HG03520 (cell line): ENCODE measurements around the gene ABHD12.
A peak's percentile ranks its signal among the peaks of the same experiment; 100 is the strongest.
"Not testable (repeated sequence)": the region's sequence is repeated elsewhere in the genome, so short reads cannot be mapped to it uniquely, and the experiment has no call there.

Experiments
- ATAC-seq: cut with Tn5 transposase; IDR thresholded peaks from one replicate; pipeline ENCODE4 v1.9.1; 2021; ENCODE audit warnings: mild to moderate bottlenecking, moderate library complexity; ENCODE audit not compliant: unreplicated experiment

Gene ABHD12

DNA sequence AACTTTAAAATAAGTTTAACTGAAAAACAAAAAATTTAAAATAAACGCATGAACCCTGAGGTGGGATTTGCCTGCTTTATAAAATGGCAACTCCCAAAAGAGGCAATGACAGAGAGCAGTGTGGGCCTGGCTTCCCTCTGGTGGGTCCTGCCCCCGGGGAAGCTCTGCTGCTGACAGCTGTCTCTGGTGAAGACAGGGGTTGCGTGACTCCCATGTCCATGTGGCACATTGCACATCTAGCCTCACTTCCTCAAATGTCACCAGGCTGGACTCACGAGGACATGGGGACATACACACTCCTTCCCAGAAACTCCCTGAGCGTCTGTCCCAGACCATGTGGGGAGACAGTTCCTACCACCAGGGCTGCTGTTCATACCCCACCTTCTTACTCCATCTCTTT is 66.2 kb downstream of the ABHD12 start:
- no peak for ATAC-seq

- no peak for ATAC-seq
Measured at GRCh38 chr20:25323496-25324246, 67.0 kb downstream of the ABHD12 start.

- no peak for ATAC-seq
Measured at GRCh38 chr20:25321991-25322390, 68.6 kb downstream of the ABHD12 start.

DNA sequence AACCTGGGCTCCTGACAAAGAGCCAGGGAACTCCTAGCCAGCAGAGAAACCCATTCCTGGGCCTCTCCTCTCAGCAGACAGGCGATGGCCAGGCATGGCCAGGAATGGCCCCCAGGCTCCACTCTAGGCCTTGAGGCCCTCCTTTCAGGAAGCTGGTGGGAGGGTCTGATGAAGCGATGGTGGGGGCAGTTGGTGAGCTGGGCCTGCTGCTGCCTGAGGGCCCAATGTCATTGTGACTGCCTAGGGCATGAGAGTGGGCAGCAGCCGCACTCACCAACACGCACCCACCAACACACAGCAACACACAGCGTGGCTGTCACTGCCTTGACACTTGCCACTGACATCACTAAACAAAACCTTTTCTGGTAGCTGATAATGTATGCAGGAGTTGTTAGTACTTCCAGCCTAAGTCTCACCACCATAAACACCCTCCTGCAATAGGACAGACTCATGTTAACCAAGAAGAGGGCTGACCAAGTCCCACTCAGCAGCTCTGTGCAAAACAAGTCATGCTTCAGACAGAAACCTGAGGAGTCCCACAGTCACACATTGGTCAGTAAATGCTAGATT is 69.3 kb downstream of the ABHD12 start:
- ATAC-seq = no peak

GRCh38 chr20:25320035-25320800 is 70.4 kb downstream of the ABHD12 start:
- no peak for ATAC-seq

GRCh38 chr20:25319241-25320034 is 71.2 kb downstream of the ABHD12 start:
- ATAC-seq = peak; percentile 12

DNA sequence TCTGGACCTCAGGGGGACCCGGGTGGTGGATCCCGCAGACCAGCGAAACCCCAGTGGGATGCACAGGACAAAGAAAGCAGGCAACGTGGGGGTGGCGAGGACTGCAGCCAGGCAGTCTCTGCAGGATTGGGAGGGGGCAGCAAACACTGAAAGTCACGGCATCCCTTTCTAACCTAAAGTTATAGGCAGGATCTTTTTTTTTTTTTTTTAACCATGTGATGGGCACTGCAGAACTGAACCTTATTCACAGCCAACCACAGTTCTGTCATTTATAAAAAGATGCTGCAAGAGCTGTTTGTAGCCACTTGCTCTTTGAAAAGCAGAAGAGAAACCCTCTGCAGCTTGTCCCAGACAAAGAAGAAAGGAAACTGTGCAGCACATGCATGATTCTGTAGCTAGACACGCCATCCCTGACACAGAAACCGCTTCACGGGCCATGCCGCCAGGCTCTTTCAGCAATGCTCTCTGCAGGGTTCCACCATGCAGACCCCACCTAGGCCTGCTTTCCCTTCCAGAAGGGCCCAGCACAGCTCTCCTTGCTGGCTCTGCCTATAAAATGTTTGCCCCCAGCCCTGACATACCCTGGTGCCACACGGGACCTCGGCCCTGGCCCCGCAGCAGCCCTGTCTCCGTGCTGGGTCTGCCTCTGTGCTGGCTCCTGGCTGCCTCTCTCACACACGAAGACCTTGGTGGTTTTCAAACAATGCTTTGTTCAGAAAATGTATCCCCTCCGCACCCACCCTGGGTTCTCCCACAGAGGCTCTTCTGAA is 72.0 kb downstream of the ABHD12 start:
- ATAC-seq = peak; percentile 93

- ATAC-seq = no peak
Measured at GRCh38 chr20:25317351-25318075, 73.1 kb downstream of the ABHD12 start.

GRCh38 chr20:25316506-25317190 is 74.0 kb downstream of the ABHD12 start:
- no peak for ATAC-seq

- ATAC-seq = no peak
Measured at GRCh38 chr20:25315418-25316210, 75.0 kb downstream of the ABHD12 start.

GRCh38 chr20:25314497-25315417 is 75.9 kb downstream of the ABHD12 start:
- no peak for ATAC-seq

- no peak for ATAC-seq
Measured at GRCh38 chr20:25313593-25313992, 77.0 kb downstream of the ABHD12 start.

DNA sequence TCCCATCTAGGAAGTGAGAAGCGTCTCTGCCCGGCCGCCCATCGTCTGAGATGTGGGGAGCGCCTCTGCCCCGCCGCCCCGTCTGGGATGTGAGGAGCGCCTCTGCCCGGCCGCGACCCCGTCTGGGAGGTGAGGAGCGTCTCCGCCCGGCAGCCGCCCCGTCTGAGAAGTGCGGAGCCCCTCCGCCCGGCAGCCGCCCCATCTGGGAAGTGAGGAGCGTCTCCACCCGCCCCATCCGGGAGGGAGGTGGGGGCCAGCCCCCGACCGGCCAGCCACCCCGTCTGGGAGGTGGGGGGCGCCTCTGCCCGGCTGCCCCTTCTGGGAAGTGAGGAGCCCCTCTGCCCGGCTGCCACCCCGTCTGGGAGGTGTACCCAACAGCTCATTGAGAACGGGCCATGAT is 77.9 kb downstream of the ABHD12 start:
- not testable (repeated sequence) for ATAC-seq

DNA sequence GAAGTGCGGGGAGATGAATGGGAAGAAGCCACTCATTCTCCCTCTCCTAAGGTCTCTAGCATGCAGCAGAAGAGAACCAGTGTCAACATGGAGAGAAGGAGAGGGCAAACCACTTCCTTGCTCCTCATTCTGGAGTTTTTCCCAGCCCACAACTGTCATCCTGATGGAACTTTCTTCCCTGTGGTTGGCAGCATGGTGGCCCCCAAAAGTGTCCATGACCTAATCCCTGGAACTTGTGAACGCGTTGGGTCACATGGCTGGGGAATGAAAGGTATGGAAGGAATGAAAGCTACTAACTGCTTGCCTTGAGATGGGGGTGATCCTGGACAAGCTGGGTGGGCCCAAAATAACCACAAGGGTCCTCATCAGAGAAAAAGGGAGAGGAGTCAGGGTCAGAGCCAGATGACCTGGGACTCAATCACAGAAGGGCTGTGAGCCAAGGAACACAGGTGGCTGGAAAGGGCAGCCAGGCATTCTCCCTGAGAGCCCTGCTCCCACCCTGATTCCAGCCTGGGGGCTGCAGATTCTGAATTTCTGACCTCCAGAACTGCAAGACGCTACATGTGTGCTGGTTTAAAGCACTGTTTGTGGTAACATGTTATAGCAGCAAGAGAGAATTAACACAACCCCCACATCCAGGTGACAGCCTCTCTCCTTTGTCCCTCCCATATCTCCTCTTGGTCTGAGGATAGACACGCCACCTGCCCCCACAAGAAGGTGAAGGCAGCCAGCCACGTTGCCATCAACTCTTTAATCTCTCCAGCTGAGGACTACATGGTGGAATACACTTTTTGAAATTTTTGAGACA is 79.5 kb downstream of the ABHD12 start:
- no peak for ATAC-seq

- peak; percentile 94 for ATAC-seq
Measured at GRCh38 chr20:25310268-25310920, 80.2 kb downstream of the ABHD12 start.
